Stimulated activated naive B cell treated with anti-CD40 and anti-IgM and Interleukin-4, amounts not matched to agents 10 μg/mL and 1 μg/mL and 100 μg/mL, for 72 hours (primary cell): Measurements from ENCODE around the gene PPFIA3.

Experiments
- ATAC-seq, 2 donors: fragments of 150-1000 bp; cut with Tn5 transposase; replicated peaks; 2 replicates each; pipeline ENCODE4 v1.10.0; 2021; ENCODE audit warnings: moderate library complexity in 1 of 2
- DNase-seq: peaks from one replicate; pipeline ENCODE4 v3.0.0; 2021
- H3K27ac Mint-ChIP-seq: one replicate; pipeline ENCODE4 v1.8.0; 2022; ENCODE audit warnings: mild to moderate bottlenecking, mixed read lengths
- H3K27me3 Mint-ChIP-seq, 2 donors: one replicate each; pipeline ENCODE4 v1.8.0; 2022; ENCODE audit warnings: mixed read lengths in 2 of 2
- H3K36me3 Mint-ChIP-seq, 2 donors: one replicate each; pipeline ENCODE4 v1.8.0; 2022; ENCODE audit warnings: mixed read lengths in 2 of 2, mild to moderate bottlenecking in 1 of 2
- H3K4me1 Mint-ChIP-seq, 2 donors: one replicate each; pipeline ENCODE4 v1.8.0; 2022; ENCODE audit warnings: mixed read lengths in 2 of 2, mild to moderate bottlenecking in 1 of 2
- H3K4me3 Mint-ChIP-seq, 2 donors: one replicate each; pipeline ENCODE4 v1.8.0; 2022; ENCODE audit warnings: mild to moderate bottlenecking in 2 of 2, mixed read lengths in 2 of 2, moderate library complexity in 1 of 2
- H3K9me3 Mint-ChIP-seq, 2 donors: one replicate each; pipeline ENCODE4 v1.8.0; 2022; ENCODE audit warnings: mixed read lengths in 2 of 2, mild to moderate bottlenecking in 1 of 2

Gene PPFIA3

GRCh38 chr19:49092686-49093085 is 26.7 kb upstream of the PPFIA3 start:
- Mint-ChIP-seq H3K4me3 (no peak overlapping the region), H3K4me1 (peaks cover 21 to 48% of the 10 kb centered on the region in 2 donors), H3K36me3 (peaks cover 24 to 50% of the 10 kb centered on the region in 2 donors), H3K9me3 (no peaks in the 10 kb centered on the region), H3K27me3 (no peaks in the 10 kb centered on the region), H3K27ac (no peak overlapping the region)
- DNase-seq (no peak), ATAC-seq (no peak)

- Mint-ChIP-seq H3K27ac (peak overlapping the region; percentile 31), H3K4me1 (peaks cover 21 to 39% of the 10 kb centered on the region in 2 donors), H3K27me3 (no peaks in the 10 kb centered on the region), H3K4me3 (no peak overlapping the region), H3K36me3 (peaks cover 35 to 62% of the 10 kb centered on the region in 2 donors), H3K9me3 (no peaks in the 10 kb centered on the region)
- ATAC-seq (no peak), DNase-seq (no peak)
Observed at GRCh38 chr19:49094505-49095482, 24.6 kb upstream of the PPFIA3 start.

- no peak overlapping the region for H3K4me3 Mint-ChIP-seq
- H3K36me3 Mint-ChIP-seq = peaks cover 31 to 58% of the 10 kb centered on the region in 2 donors
- H3K27me3 Mint-ChIP-seq = no peaks in the 10 kb centered on the region
- ATAC-seq = peak; percentile 92 to 94
- H3K4me1 Mint-ChIP-seq = peaks cover 18 to 33% of the 10 kb centered on the region in 2 donors
- DNase-seq = peak; percentile 61
- no peaks in the 10 kb centered on the region for H3K9me3 Mint-ChIP-seq
- no peak overlapping the region for H3K27ac Mint-ChIP-seq
Observed at GRCh38 chr19:49097453-49098288, 21.7 kb upstream of the PPFIA3 start.

DNA sequence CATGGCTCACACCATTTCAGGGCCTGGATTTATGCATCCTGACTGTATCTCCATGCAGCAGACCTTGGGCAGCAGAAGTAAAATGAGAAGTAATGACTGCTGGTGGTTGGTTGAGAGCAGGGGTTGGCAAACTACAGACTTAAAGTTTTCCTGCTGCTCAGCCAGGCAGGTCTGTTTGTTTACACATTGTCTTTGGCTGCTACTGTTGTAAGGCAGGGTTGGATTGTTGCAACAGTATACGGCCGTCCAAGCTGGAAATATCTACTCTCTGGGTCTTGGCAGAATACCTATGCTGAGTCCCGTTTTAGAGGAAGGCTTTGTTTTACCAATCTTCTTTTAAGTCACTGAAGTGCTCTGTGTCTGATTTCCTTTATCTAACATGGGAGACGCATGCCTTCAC is 20.5 kb upstream of the PPFIA3 start:
- H3K36me3 Mint-ChIP-seq = peaks cover 35 to 58% of the 10 kb centered on the region in 2 donors
- no peak overlapping the region for H3K4me3 Mint-ChIP-seq
- H3K4me1 Mint-ChIP-seq = peaks cover 21 to 45% of the 10 kb centered on the region in 2 donors
- H3K9me3 Mint-ChIP-seq = no peaks in the 10 kb centered on the region
- DNase-seq (no peak), ATAC-seq (no peak)
- no peaks in the 10 kb centered on the region for H3K27me3 Mint-ChIP-seq
- no peak overlapping the region for H3K27ac Mint-ChIP-seq

DNA sequence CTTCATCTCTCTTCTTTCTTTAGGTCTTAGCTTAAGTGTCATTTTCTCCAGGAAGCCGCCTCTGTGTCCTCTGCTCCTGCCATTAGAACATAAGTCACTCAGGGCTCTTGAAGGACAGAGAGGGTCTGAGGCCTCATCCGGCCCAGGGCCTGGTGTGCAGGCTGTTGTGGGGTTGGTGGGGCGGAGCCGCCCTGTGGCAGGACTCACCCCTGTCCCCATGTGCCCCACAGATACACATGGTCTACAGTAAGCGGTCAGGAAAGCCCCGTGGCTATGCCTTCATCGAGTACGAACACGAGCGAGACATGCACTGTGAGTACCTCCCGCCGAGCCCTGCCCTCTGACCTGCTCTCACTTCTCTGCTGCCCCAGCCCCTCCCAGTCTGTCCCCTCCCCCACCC is 18.2 kb upstream of the PPFIA3 start:
- no peak for DNase-seq
- Mint-ChIP-seq H3K9me3 (no peaks in the 10 kb centered on the region), H3K27ac (no peak overlapping the region), H3K27me3 (no peaks in the 10 kb centered on the region), H3K4me3 (no peak overlapping the region), H3K4me1 (peaks cover 26 to 51% of the 10 kb centered on the region in 2 donors), H3K36me3 (peaks cover 49 to 62% of the 10 kb centered on the region in 2 donors)
- no peak for ATAC-seq

DNA sequence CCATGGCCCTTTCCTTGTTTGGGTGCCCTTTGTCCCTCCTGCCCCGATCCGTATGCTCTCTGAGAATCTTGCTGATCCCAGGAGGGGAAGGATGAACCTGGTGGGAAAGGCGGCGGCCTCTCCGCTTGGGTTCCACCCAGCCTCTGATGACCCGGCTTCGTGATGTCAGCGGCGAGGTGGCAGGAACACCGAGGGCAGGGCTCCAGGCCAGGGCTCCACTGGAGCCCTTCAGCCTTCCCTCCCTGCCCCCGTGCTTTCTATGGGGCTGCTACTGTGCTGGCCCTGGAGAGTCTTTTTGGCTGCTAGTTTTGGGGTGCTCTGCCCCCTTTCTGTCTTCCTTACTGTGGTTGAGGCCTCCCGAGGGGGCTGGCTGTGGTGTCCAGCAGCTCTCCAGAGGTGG is 17.0 kb upstream of the PPFIA3 start:
- DNase-seq (no peak), ATAC-seq (no peak)
- H3K36me3 Mint-ChIP-seq = peaks cover 55 to 67% of the 10 kb centered on the region in 2 donors
- no peak overlapping the region for H3K4me3 Mint-ChIP-seq
- no peaks in the 10 kb centered on the region for H3K27me3 Mint-ChIP-seq
- H3K27ac Mint-ChIP-seq = peak overlapping the region; percentile 31
- peaks cover 32 to 50% of the 10 kb centered on the region in 2 donors for H3K4me1 Mint-ChIP-seq
- H3K9me3 Mint-ChIP-seq = no peaks in the 10 kb centered on the region

GRCh38 chr19:49103331-49104085 is 15.8 kb upstream of the PPFIA3 start:
- H3K9me3 Mint-ChIP-seq = no peaks in the 10 kb centered on the region
- peaks cover 54 to 68% of the 10 kb centered on the region in 2 donors for H3K36me3 Mint-ChIP-seq
- DNase-seq (no peak), ATAC-seq (no peak)
- H3K4me1 Mint-ChIP-seq = peaks cover 31 to 42% of the 10 kb centered on the region in 2 donors
- H3K27ac Mint-ChIP-seq = peak overlapping the region; percentile 89
- H3K4me3 Mint-ChIP-seq = peak overlapping the region in 1 of 2 donors; percentile 13
- no peaks in the 10 kb centered on the region for H3K27me3 Mint-ChIP-seq

DNA sequence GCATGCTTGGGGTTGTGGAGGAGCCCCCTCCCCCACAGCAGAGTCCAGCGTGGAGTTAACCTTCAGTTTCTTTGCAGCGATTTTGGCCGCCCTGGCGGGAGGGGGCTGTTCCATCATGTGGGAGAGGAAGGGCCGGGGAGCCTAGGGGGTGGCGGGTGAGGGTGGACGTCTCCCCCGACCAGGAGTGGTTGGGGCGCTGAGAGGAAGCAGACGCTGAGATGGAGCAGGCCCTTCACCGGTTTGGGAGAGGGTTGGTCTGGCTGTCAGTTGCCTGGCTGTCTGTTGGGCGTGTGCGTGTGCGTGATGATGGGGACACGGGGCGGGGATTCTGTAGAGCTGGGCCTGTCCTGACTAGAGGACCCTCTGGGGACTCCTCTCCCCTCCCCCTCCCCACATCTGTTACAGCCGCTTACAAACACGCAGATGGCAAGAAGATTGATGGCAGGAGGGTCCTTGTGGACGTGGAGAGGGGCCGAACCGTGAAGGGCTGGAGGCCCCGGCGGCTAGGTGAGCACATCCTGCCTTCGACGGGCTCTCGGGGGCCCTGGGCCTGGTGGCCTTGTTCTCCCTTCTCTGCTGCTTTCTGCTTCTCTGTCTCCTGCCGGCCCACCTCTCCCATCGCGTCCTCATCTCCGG is 15.0 kb upstream of the PPFIA3 start:
- DNase-seq (no peak), ATAC-seq (peak; percentile 13 to 32)
- Mint-ChIP-seq H3K4me3 (no peak overlapping the region), H3K27ac (peak overlapping the region; percentile 89), H3K27me3 (no peaks in the 10 kb centered on the region), H3K4me1 (peaks cover 31 to 42% of the 10 kb centered on the region in 2 donors), H3K36me3 (peaks cover 55 to 69% of the 10 kb centered on the region in 2 donors), H3K9me3 (no peaks in the 10 kb centered on the region)

- ATAC-seq = peak; percentile 80 to 83
- Mint-ChIP-seq H3K4me1 (peaks cover 23 to 33% of the 10 kb centered on the region in 2 donors), H3K4me3 (no peak overlapping the region), H3K27me3 (no peaks in the 10 kb centered on the region), H3K27ac (peak overlapping the region; percentile 53), H3K36me3 (peaks cover 49 to 56% of the 10 kb centered on the region in 2 donors), H3K9me3 (no peaks in the 10 kb centered on the region)
- peak; percentile 42 for DNase-seq
Observed at GRCh38 chr19:49106648-49107135, 12.7 kb upstream of the PPFIA3 start.

GRCh38 chr19:49107625-49108459 is 11.5 kb upstream of the PPFIA3 start:
- Mint-ChIP-seq H3K27me3 (no peaks in the 10 kb centered on the region), H3K9me3 (no peaks in the 10 kb centered on the region), H3K4me3 (no peak overlapping the region), H3K27ac (peak overlapping the region; percentile 53), H3K4me1 (peaks cover 19 to 25% of the 10 kb centered on the region in 2 donors), H3K36me3 (peaks cover 44 to 50% of the 10 kb centered on the region in 2 donors)
- DNase-seq (no peak), ATAC-seq (no peak)

GRCh38 chr19:49109051-49109450 is 10.3 kb upstream of the PPFIA3 start:
- Mint-ChIP-seq H3K4me1 (peaks cover 19 to 24% of the 10 kb centered on the region in 2 donors), H3K9me3 (no peaks in the 10 kb centered on the region), H3K27ac (peak overlapping the region; percentile 65), H3K36me3 (peaks cover 38 to 45% of the 10 kb centered on the region in 2 donors), H3K4me3 (no peak overlapping the region), H3K27me3 (no peaks in the 10 kb centered on the region)
- DNase-seq (no peak), ATAC-seq (no peak)

DNA sequence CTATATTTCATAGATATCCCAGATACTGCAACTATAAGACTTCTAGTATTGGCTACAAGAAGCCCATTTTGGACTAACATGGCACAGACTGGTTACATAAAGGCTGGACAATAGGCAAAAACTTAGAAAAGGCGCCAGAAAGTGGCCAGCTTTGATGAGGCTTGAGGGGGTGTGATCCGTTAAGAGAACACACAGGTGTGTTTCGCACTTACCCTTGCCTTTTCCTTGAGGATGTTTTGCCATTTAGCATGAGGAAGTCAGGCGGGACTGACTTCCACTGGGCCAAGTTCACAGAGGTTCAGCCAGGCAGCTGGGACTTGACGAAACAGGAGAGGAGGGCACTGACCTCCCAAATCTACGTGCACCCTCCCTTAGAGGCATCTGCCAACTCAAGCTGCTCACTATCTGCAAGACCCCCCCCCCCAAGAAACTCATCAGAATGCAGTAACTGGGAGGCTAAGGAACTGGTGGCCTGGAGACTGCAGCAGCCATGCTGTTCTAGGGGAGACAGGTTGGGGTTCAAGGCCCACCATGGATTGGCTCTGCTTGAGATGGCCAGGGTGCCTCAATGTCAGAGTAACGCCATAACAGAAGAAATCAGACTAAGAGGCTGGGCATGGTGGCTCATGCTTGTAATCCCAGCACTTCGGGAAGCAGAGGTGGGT is 9.6 kb upstream of the PPFIA3 start:
- H3K4me1 Mint-ChIP-seq = peaks cover 17 to 18% of the 10 kb centered on the region in 2 donors
- H3K36me3 Mint-ChIP-seq = peaks cover 32 to 38% of the 10 kb centered on the region in 2 donors
- H3K9me3 Mint-ChIP-seq = no peaks in the 10 kb centered on the region
- no peak overlapping the region for H3K27ac Mint-ChIP-seq
- DNase-seq (no peak), ATAC-seq (no peak)
- no peaks in the 10 kb centered on the region for H3K27me3 Mint-ChIP-seq
- no peak overlapping the region for H3K4me3 Mint-ChIP-seq
